K562 (cell line): ENCODE measurements around the gene SARS2. TPM values are rescaled to one million over a fixed set of nuclear protein-coding genes. Genes with fewer than 3 reads are reported as not detected.

Source experiments
- AFF4 ChIP-seq: sonication (generic); formaldehyde crosslinking; IDR thresholded peaks from 2 replicates; pipeline ENCODE4 v1.8.0; 2023; ENCODE audit warnings: mild to moderate bottlenecking, missing genetic modification reagents
- FOXO4 ChIP-seq: fragments of 450-650 bp; formaldehyde crosslinking; IDR thresholded peaks from 2 replicates; pipeline ENCODE4 v1.4.0; 2020; ENCODE audit warnings: mild to moderate bottlenecking, moderate library complexity
- POLR2H ChIP-seq: IDR thresholded peaks from 2 replicates; pipeline ENCODE4 v1.6.1; 2016; ENCODE audit warnings: missing genetic modification characterization, low read depth, mild to moderate bottlenecking, control low read depth, missing compliant biosample characterization, moderate library complexity
- RAD51 ChIP-seq: fragments of 450-650 bp; IDR thresholded peaks from 2 replicates; pipeline ENCODE4 v1.7.1; 2016; ENCODE audit warnings: low read depth, mild to moderate bottlenecking, borderline replicate concordance
- RCOR1 ChIP-seq, 2 experiments: IDR thresholded peaks; 2 replicates each; pipeline ENCODE4 v1.6.1; 2012; ENCODE audit warnings: low read depth in 2 of 2, low read length in 2 of 2, borderline replicate concordance in 1 of 2, improper control_type of control experiment in 1 of 2
- RFX5 ChIP-seq: IDR thresholded peaks from 2 replicates; pipeline ENCODE4 v1.6.1; 2011; ENCODE audit warnings: low read depth, mild to moderate bottlenecking, improper control_type of control experiment, low read length
- SP1 ChIP-seq: sonication (generic); formaldehyde crosslinking; IDR thresholded peaks from 2 replicates; pipeline ENCODE4 v1.8.1; 2022; ENCODE audit warnings: mild to moderate bottlenecking, missing genetic modification reagents
- STAT5B ChIP-seq: fragments of 250-450 bp; sonication (Bioruptor Pico); IDR thresholded peaks from 2 replicates; pipeline ENCODE4 v1.8.0; 2021; ENCODE audit warnings: mild to moderate bottlenecking, inconsistent platforms
- TFAP4 ChIP-seq: sonication (generic); formaldehyde crosslinking; IDR thresholded peaks from 2 replicates; pipeline ENCODE4 v1.8.0; 2022; ENCODE audit warnings: missing genetic modification reagents, mild to moderate bottlenecking, moderate library complexity, borderline replicate concordance
- polyA plus RNA-seq, 8 experiments: library from polyadenylated mRNA; depleted of rRNA in 4 of 8; stranded (reverse) in 5 of 8; unstranded in 3 of 8; fragments of >200 nt; fragmentation: Nextera tagmentation in 2 of 8; fragmentation: Illumina TruSeq in 1 of 8; extraction: Ambion mirVana in 2 of 8; extraction: Trizol in 1 of 8; gene quantifications; 2 replicates each; pipeline versions ENCODE4 v1.2.1 to v1.2.3, GENCODE V29; 2011 to 2014; ENCODE audit warnings: inconsistent platforms in 1 of 8, missing spikeins in 1 of 8
- total RNA-seq, 7 experiments: library from RNA; depleted of rRNA in 6 of 7; stranded (reverse); fragments of >200 nt in 6 of 7; fragmentation: Illumina TruSeq in 2 of 7; extraction: Trizol in 2 of 7; gene quantifications; 2 replicates each; pipeline versions ENCODE4 v1.2.1 to v1.2.3, GENCODE V29; 2011 to 2021; ENCODE audit warnings: low replicate concordance in 1 of 7
- TF ChIP-seq, protein P1 (sequence below): fragments of 250-450 bp; sonication (Bioruptor Pico); IDR thresholded peaks from 2 replicates; pipeline ENCODE4 v1.5.1; 2021; ENCODE audit warnings: mild to moderate bottlenecking
- TF ChIP-seq, protein P2 (sequence below): fragments of 150-350 bp; IDR thresholded peaks from 2 replicates; pipeline ENCODE4 v1.6.1; 2014; ENCODE audit warnings: low read depth, mild to moderate bottlenecking, low read length, borderline replicate concordance
- TF ChIP-seq, protein P3 (sequence below): sonication (generic); formaldehyde crosslinking; IDR thresholded peaks from 2 replicates; pipeline ENCODE4 v1.9.0; 2022; ENCODE audit warnings: mild to moderate bottlenecking, missing genetic modification reagents

SARS2 gene
- total and polyA plus RNA-seq, 9 of the 15 experiments (the other 6 are each of a cell fraction or from before 2014, with no cell fraction given): 3.1 to 59.1 (median 31.7) TPM

DNA sequence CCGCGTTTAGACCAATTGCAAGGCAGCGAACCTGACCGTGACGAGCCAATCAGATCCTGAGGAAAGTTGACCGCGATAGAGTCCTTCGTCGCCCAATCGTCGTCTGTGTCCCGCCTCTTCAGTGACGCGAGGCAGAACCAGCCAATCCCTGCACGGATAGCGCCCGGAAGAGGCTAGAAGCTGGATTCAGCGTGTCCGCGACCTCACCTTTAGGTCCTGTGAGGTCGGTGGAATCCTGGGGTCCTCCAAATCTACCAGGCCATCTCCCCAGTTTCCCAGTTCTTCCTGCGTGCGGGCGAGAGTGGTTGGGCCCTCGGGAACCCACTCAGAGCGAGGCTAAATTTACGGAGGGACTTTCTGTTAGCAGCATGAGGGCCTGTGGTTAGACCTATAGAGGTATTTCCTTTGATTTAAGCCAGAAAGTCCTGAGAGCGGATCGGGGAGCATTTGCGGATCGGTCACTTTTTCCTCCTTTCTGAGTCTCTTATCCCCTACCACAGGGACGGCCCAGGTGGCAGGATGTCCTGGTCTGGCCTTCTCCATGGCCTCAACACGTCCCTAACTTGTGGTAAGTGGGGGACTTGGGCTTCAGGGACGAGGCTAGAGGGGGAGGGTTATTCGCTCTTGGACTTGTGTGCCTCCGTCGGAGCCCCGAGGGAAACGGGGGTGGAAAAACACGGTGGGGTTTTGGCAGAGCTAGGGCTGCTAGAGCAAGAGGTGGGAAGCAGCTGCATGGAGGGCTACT, 385 bp upstream of the SARS2 start, which contains the start of gene MRPS12 (continued):
- no peak; the same call in 1 of the 2 replicates for TF ChIP-seq TFAP4 (CRISPR knock-in tag)
- TF ChIP-seq RFX5: peak; percentile 53; the same call in 1 of the 2 replicates
- TF ChIP-seq RAD51: peak; percentile 21; the same call in 1 of the 2 replicates
- TF ChIP-seq POLR2H: peak; percentile 74
- TF ChIP-seq, protein P1, sequence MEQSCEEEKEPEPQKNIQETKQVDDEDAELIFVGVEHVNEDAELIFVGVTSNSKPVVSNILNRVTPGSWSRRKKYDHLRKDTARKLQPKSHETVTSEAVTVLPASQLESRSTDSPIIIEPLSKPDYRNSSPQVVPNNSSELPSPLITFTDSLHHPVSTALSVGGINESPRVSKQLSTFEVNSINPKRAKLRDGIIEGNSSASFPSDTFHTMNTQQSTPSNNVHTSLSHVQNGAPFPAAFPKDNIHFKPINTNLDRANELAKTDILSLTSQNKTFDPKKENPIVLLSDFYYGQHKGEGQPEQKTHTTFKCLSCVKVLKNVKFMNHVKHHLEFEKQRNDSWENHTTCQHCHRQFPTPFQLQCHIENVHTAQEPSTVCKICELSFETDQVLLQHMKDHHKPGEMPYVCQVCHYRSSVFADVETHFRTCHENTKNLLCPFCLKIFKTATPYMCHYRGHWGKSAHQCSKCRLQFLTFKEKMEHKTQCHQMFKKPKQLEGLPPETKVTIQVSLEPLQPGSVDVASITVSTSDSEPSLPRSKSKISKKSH (CRISPR knock-in tag): no peak
- TF ChIP-seq FOXO4 (CRISPR knock-in tag): no peak
- TF ChIP-seq, protein P2, sequence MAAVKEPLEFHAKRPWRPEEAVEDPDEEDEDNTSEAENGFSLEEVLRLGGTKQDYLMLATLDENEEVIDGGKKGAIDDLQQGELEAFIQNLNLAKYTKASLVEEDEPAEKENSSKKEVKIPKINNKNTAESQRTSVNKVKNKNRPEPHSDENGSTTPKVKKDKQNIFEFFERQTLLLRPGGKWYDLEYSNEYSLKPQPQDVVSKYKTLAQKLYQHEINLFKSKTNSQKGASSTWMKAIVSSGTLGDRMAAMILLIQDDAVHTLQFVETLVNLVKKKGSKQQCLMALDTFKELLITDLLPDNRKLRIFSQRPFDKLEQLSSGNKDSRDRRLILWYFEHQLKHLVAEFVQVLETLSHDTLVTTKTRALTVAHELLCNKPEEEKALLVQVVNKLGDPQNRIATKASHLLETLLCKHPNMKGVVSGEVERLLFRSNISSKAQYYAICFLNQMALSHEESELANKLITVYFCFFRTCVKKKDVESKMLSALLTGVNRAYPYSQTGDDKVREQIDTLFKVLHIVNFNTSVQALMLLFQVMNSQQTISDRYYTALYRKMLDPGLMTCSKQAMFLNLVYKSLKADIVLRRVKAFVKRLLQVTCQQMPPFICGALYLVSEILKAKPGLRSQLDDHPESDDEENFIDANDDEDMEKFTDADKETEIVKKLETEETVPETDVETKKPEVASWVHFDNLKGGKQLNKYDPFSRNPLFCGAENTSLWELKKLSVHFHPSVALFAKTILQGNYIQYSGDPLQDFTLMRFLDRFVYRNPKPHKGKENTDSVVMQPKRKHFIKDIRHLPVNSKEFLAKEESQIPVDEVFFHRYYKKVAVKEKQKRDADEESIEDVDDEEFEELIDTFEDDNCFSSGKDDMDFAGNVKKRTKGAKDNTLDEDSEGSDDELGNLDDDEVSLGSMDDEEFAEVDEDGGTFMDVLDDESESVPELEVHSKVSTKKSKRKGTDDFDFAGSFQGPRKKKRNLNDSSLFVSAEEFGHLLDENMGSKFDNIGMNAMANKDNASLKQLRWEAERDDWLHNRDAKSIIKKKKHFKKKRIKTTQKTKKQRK: peak; percentile 74; the same call in 1 of the 2 replicates
- TF ChIP-seq, protein P3, sequence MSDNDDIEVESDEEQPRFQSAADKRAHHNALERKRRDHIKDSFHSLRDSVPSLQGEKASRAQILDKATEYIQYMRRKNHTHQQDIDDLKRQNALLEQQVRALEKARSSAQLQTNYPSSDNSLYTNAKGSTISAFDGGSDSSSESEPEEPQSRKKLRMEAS (CRISPR knock-in tag): no peak
- peak; percentile 80 for TF ChIP-seq SP1 (CRISPR knock-in tag)
- no peak for TF ChIP-seq STAT5B (CRISPR knock-in tag)
- TF ChIP-seq RCOR1 (IDR thresholded peaks at IDR 0.05; ENCODE audit: borderline replicate concordance in 1 of 2, low read depth in 2 of 2, low read length in 2 of 2): peak in 1 of 2 experiments; percentile 27; a peak in 1 of 4 replicates
- TF ChIP-seq AFF4 (CRISPR knock-in tag): 0 out of 2 replicates have a peak, but pooled peaks have one; percentile 27
